IMR-90 (cell line): ENCODE measurements around the gene CMA1. TPM values are rescaled to one million over a fixed set of nuclear protein-coding genes. Genes with fewer than 3 reads are reported as not detected.
"Not testable (repeated sequence)": the region's sequence is repeated elsewhere in the genome, so short reads cannot be mapped to it uniquely, and the experiment has no call there.

Experiments used
- ATAC-seq: fragments of 200-7000 bp; cut with Tn5 transposase; 2 replicates; pipeline ENCODE4 v1.9.1; 2020; ENCODE audit warnings: low read depth, mild to moderate bottlenecking, moderate library complexity
- BruUV-seq: library from RNA; stranded (reverse); fragments of 400-500 nt; replicated peaks from 2 replicates; lab custom pipeline; 2021; lab: Mats Ljungman, UMichigan
- CTCF ChIA-PET: fragments of 300-600 bp; formaldehyde crosslinking; extraction: SDS; loops from one replicate; lab custom pipeline; 2021; ENCODE audit warnings: antibody characterized with exemption; lab: Yijun Ruan, JAX
- POLR2A ChIA-PET: fragments of 300-600 bp; sonication (Branson Sonifier 250); formaldehyde crosslinking; loops from one replicate; lab custom pipeline; 2022; ENCODE audit warnings: antibody characterized with exemption; ENCODE audit not compliant: unreplicated experiment; lab: Charles Lee
- DNase-seq: peaks from one replicate; pipeline ENCODE4 v3.0.0; 2013
- H2AFZ ChIP-seq: replicated peaks from 2 replicates; pipeline ENCODE3; 2013; ENCODE audit warnings: low read length, mild to moderate bottlenecking; ENCODE audit not compliant: poor library complexity
- H2AK5ac ChIP-seq: 2 replicates; pipeline ENCODE4 v1.6.1; 2013; ENCODE audit warnings: low read depth, low read length, inconsistent platforms
- H2AK9ac ChIP-seq: replicated peaks from 2 replicates; pipeline ENCODE3; 2013; ENCODE audit warnings: mild to moderate bottlenecking, low read depth, low read length, moderate library complexity; ENCODE audit not compliant: poor library complexity
- H2BK120ac ChIP-seq: 2 replicates; pipeline ENCODE4 v1.6.1; 2013; ENCODE audit warnings: low read depth, low read length, inconsistent platforms
- H2BK15ac ChIP-seq: 3 replicates; pipeline ENCODE4 v1.6.1; 2013; ENCODE audit warnings: low read depth, low read length, inconsistent platforms
- H2BK20ac ChIP-seq: 2 replicates; pipeline ENCODE4 v1.6.1; 2013; ENCODE audit warnings: low read depth, mild to moderate bottlenecking, inconsistent platforms, low read length, moderate library complexity
- H2BK5ac ChIP-seq: 2 replicates; pipeline ENCODE4 v1.6.1; 2013; ENCODE audit warnings: mild to moderate bottlenecking, low read depth, low read length, inconsistent platforms; ENCODE audit not compliant: poor library complexity, severe bottlenecking
- H3K14ac ChIP-seq: replicated peaks from 2 replicates; pipeline ENCODE4 v1.6.1; 2013; ENCODE audit warnings: low read depth, low read length, inconsistent platforms
- H3K18ac ChIP-seq: 2 replicates; pipeline ENCODE4 v1.6.1; 2013; ENCODE audit warnings: low read depth, low read length, control low read depth
- H3K23ac ChIP-seq: 2 replicates; pipeline ENCODE4 v1.6.1; 2013; ENCODE audit warnings: low read depth, low read length, inconsistent platforms
- H3K27ac ChIP-seq: 2 replicates; pipeline ENCODE4 v1.5.1; 2013; ENCODE audit warnings: mild to moderate bottlenecking, control low read depth, low read length; ENCODE audit not compliant: insufficient read depth
- H3K27me3 ChIP-seq: 2 replicates; pipeline ENCODE4 v1.6.1; 2013; ENCODE audit warnings: low read length; ENCODE audit not compliant: control insufficient read depth, insufficient read depth
- H3K36me3 ChIP-seq: 2 replicates; pipeline ENCODE4 v1.6.1; 2013; ENCODE audit warnings: low read length, mixed read lengths; ENCODE audit not compliant: control insufficient read depth, insufficient read depth
- H3K4ac ChIP-seq: 2 replicates; pipeline ENCODE4 v1.6.1; 2013; ENCODE audit warnings: low read depth, low read length, inconsistent platforms
- H3K4me1 ChIP-seq: 2 replicates; pipeline ENCODE4 v1.6.1; 2013; ENCODE audit warnings: low read length, mixed read lengths; ENCODE audit not compliant: control insufficient read depth, insufficient read depth
- H3K4me2 ChIP-seq: 2 replicates; pipeline ENCODE4 v1.6.1; 2013; ENCODE audit warnings: low read depth, mild to moderate bottlenecking, control low read depth, low read length, moderate library complexity
- H3K4me3 ChIP-seq: 2 replicates; pipeline ENCODE4 v1.5.1; 2013; ENCODE audit warnings: low read depth, mild to moderate bottlenecking, control low read depth, low read length, moderate library complexity; ENCODE audit not compliant: insufficient read depth
- H3K56ac ChIP-seq: 2 replicates; pipeline ENCODE4 v1.6.1; 2013; ENCODE audit warnings: low read length, inconsistent platforms; ENCODE audit not compliant: insufficient read depth; ENCODE audit errors: extremely low read depth
- H3K79me1 ChIP-seq, 2 experiments: 2 replicates each; pipeline ENCODE4 v1.6.1; 2013; ENCODE audit warnings: low read length in 2 of 2, inconsistent platforms in 1 of 2, low read depth in 1 of 2
- H3K9ac ChIP-seq: 2 replicates; pipeline ENCODE4 v1.6.1; 2013; ENCODE audit warnings: low read depth, low read length, control low read depth
- H3K9me1 ChIP-seq: 2 replicates; pipeline ENCODE4 v1.6.1; 2013; ENCODE audit warnings: low read length, inconsistent platforms; ENCODE audit not compliant: insufficient read depth
- H3K9me3 ChIP-seq: 2 replicates; pipeline ENCODE4 v1.6.1; 2013; ENCODE audit warnings: low read length; ENCODE audit not compliant: control insufficient read depth, insufficient read depth
- H4K20me1 ChIP-seq: 2 replicates; pipeline ENCODE4 v1.6.1; 2013; ENCODE audit warnings: low read length, inconsistent platforms; ENCODE audit not compliant: insufficient read depth
- H4K5ac ChIP-seq: 2 replicates; pipeline ENCODE4 v1.6.1; 2013; ENCODE audit warnings: mild to moderate bottlenecking, low read depth, low read length, control low read depth
- H4K8ac ChIP-seq, 2 experiments: 2 replicates each; pipeline ENCODE4 v1.6.1; 2013; ENCODE audit warnings: low read depth in 2 of 2, low read length in 2 of 2, control low read depth in 1 of 2, inconsistent platforms in 1 of 2
- H4K91ac ChIP-seq: 2 replicates; pipeline ENCODE4 v1.6.1; 2013; ENCODE audit warnings: low read depth, low read length, inconsistent platforms; ENCODE audit not compliant: insufficient read depth
- WGBS, 2 experiments: methylation state at CpG; one replicate each; pipeline versions ENCODE4 v1.1.5 to v1.1.7; 2013; ENCODE audit warnings: missing lambda C conversion rate in 2 of 2; ENCODE audit not compliant: insufficient read length in 1 of 2; ENCODE audit errors: extremely low coverage in 2 of 2; 5-methylcytosine and 5-hydroxymethylcytosine counted together
- dilution Hi-C: fragments of 300-500 bp; cut with HindIII; formaldehyde crosslinking; loops from one replicate; pipeline ENCODE4 v1.14.3; 2018; ENCODE audit warnings: low sequenced_read_pairs; ENCODE audit not compliant: unreplicated experiment
- in situ Hi-C: fragments of 300-500 bp; cut with MboI; formaldehyde crosslinking; loops from 3 replicates; pipeline ENCODE4 v1.14.3; 2019; ENCODE audit warnings: low sequenced_read_pairs, inconsistent platforms, mixed read lengths
- intact Hi-C: fragments of 100-400 bp; cut with micrococcal nuclease; formaldehyde crosslinking; loops from 2 replicates; pipeline ENCODE4 v1.10.0; 2022
- polyA plus RNA-seq, 3 experiments: library from polyadenylated mRNA; depleted of rRNA; stranded (reverse); fragments of >200 nt; gene quantifications; 2 replicates each; pipeline ENCODE4 v1.2.3, GENCODE V29; 2012; ENCODE audit warnings: low replicate concordance in 1 of 3
- total RNA-seq: library from RNA; depleted of rRNA; stranded (reverse); fragments of >200 nt; gene quantifications from 2 replicates; pipeline ENCODE4 v1.2.3, GENCODE V29; 2012

CMA1 gene
- total and polyA plus RNA-seq, 2 of the 4 experiments (the other 2 are of a cell fraction), result not detected

DNA sequence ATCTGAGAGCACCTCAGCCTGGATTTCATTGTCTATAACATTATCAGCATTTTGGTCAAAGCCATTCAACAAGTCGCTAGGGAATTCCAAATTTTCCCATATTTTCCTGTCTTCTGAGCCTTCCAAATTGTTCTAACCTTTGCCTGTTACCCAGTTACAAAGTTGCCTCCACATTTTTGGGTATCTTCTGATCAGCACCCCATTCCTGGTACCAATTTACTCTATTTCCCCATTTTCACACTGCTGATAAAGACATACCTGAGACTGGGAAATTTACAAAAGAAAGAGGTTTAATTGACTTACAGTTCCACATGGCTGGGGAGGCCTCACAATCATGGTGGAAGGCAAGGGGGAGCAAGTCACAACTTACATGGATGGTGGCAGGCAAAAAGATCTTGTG, 41.0 kb upstream of the CMA1 start:
- H4K20me1 ChIP-seq, DNase-seq, H3K4ac ChIP-seq, intact Hi-C loops, H3K18ac ChIP-seq, H2AK5ac ChIP-seq, H4K91ac ChIP-seq, H4K5ac ChIP-seq, POLR2A ChIA-PET, H3K4me1 ChIP-seq, H3K23ac ChIP-seq, H3K36me3 ChIP-seq, in situ Hi-C loops, ATAC-seq, H4K8ac ChIP-seq, H3K27ac ChIP-seq, dilution Hi-C loops, H2AK9ac ChIP-seq, CTCF ChIA-PET, BruUV-seq, H3K4me2 ChIP-seq, H3K4me3 ChIP-seq, H2BK20ac ChIP-seq, H3K27me3 ChIP-seq, H2AFZ ChIP-seq, H3K14ac ChIP-seq, H3K79me1 ChIP-seq, H2BK120ac ChIP-seq, H3K9me1 ChIP-seq, H3K9ac ChIP-seq, H3K56ac ChIP-seq, H2BK15ac ChIP-seq, H2BK5ac ChIP-seq, H3K9me3 ChIP-seq: not testable (repeated sequence)
- no CpG with 5 or more reads among the region's 1 CpG for WGBS, 2 experiments
